Esophagus muscularis mucosa (tissue), 4 donors: ENCODE data around the gene CILP2.

Experiments
- EP300 ChIP-seq: sonication (generic); formaldehyde crosslinking; IDR thresholded peaks from one replicate; pipeline ENCODE4 v1.6.1; 2017; ENCODE audit warnings: antibody characterized with exemption
- POLR2A ChIP-seq: fragments of 450-650 bp; IDR thresholded peaks from one replicate; pipeline ENCODE4 v1.6.1; 2017; ENCODE audit warnings: antibody characterized with exemption, moderate library complexity, mild to moderate bottlenecking, low read depth
- TF ChIP-seq, protein P1 (sequence below), 3 experiments: fragments of 200-600 bp in 2 of 3; fragments of 450-650 bp in 1 of 3; sonication (generic) in 2 of 3; IDR thresholded peaks; one replicate each; pipeline ENCODE4 v1.5.1; 2017 to 2019; ENCODE audit warnings: antibody characterized with exemption in 3 of 3, mild to moderate bottlenecking in 2 of 3, moderate library complexity in 1 of 3

DNA sequence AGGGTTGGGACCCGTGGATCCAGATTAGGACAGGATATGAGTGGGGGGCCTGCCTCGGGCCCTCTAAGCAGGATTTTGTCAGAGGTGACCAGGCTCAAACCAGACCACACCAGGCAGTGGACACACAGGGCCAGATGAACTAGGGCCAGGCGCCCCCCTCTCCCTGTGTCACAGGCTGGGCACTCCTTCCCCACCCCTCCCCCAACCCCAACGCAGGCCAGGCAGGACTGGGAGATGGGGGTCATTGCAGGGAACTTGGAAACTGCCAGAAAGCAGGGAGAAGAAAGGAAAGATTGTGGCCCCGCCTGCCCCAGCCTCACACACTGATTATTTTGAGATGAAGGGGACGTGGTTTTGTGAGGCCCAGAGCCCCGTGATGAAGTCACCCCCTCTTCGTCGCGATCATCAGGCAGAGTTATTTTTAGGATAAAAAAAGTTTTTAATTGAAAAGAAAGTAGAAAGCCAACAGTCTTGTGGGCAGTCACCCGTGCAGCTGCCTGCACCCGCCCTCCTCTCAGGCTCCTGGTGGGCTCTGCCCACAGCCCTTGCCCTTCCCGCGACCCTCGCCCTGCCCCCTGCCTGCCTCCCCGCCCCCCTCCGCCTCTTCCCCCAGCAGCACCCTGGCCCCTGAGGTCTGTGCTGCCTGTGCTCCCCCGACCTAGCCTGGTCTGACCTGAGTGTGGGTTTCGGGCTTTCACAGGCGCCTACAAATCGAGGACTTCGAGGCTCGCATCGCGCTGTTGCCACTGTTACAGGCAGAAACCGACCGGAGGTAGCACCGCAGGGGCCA, 11.3 kb upstream of the CILP2 start:
- TF ChIP-seq POLR2A, result no peak
- TF ChIP-seq EP300, result no peak
- TF ChIP-seq, protein P1, sequence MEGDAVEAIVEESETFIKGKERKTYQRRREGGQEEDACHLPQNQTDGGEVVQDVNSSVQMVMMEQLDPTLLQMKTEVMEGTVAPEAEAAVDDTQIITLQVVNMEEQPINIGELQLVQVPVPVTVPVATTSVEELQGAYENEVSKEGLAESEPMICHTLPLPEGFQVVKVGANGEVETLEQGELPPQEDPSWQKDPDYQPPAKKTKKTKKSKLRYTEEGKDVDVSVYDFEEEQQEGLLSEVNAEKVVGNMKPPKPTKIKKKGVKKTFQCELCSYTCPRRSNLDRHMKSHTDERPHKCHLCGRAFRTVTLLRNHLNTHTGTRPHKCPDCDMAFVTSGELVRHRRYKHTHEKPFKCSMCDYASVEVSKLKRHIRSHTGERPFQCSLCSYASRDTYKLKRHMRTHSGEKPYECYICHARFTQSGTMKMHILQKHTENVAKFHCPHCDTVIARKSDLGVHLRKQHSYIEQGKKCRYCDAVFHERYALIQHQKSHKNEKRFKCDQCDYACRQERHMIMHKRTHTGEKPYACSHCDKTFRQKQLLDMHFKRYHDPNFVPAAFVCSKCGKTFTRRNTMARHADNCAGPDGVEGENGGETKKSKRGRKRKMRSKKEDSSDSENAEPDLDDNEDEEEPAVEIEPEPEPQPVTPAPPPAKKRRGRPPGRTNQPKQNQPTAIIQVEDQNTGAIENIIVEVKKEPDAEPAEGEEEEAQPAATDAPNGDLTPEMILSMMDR (IDR thresholded peaks at IDR 0.05), result no peak
